HK-2 (cell line): ENCODE data around the gene NKAIN2.
"Not testable (repeated sequence)": the region's sequence is repeated elsewhere in the genome, so short reads cannot be mapped to it uniquely, and the experiment has no call there.

Experiments
- DNase-seq: peaks from one replicate; pipeline ENCODE4 v3.0.0-alpha.2; 2018; ENCODE audit not compliant: unreplicated experiment

Gene NKAIN2

DNA sequence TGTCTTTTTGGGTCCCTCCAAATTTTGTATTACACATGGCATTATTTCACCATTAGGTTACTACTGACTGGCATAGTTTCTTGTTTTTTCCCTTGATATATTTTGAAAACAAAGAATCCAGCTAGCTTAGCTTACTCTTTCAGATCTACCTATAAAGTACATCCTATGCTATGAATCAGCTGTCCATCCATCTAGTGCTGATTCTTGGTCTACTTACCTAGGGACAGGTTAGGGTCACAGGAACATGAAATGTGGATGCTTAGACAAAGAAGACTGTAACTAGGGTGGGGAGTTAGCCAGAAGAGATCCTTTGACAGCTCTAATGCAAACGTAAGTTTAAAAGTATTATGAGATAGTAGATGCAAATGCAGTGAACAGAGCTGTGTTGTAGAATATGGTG, 91.7 kb downstream of the NKAIN2 start:
- DNase-seq, result no peak

DNA sequence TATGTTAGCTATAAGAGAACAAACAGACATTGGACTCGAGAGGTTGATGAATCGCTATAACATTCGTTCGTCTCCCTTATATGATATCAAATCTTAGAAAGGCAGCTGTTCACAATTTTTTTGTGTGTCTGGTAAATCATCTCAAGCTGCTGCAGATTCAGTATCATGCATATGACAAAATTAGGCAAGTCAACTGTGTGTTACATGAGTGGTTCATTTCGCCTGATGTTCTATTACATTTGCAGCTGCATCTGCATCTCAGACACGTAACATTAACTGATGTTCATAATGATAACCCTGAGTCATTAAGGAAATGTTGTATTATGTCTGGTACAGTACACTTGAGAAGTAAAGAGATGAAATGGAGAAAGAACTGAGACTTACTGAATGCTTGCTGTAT, 92.1 kb downstream of the NKAIN2 start:
- DNase-seq, result no peak

DNA sequence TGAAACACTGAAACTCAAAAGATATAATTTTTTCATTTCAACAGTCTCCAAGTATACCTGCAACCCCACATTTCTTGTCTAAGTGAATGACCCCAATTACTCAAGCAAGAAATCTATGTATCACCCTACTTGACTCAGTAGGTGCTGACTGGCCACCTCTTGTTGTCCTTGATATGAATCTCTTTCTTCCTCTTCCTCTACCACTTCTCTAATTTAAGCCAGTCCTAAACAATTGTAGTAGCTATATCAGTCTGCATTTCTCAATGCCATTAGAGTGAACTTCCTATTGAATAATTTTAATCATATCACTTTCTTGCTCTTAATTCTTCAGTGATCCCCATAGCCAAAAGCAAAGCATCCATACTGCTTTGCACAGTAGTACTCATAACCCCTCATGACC, 93.2 kb downstream of the NKAIN2 start:
- DNase-seq, result no peak

DNA sequence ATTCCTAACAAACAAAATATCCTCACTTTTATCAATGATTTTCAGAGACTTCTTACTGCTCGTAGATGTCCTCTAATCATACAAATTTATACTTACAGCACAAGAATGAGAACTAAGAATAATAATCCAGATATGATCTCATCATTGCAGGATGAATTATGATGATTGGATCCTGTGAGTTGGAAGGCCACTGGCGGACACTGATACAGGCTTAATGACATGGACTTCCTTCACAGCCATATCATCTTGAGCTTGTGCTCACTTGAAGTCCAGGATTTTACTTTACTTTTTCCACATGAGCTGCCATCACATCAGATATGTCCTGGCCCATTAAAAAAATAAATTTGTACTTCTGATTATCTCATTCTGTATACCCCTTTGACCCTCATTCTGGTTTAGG, 94.3 kb downstream of the NKAIN2 start:
- DNase-seq, result no peak

DNA sequence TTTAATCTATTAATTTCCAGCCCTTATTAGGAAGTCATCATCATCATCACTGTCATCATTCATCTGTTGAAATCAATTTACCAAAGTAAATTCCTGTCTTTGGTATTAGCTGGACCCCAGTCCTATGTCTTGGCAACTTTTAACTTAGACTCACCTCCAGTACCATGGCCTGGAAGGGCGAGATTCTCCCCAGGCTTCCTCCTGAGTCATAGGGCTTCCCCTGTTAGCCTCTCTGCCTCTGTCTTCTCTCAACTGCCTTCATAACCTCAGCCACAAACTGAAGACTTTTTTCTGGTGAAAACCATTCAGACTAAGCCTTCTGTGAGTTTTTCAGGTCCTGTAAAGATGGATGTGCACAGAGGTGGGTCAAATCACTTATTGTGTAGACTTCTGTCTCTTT, 95.0 kb downstream of the NKAIN2 start:
- DNase-seq, result no peak

DNA sequence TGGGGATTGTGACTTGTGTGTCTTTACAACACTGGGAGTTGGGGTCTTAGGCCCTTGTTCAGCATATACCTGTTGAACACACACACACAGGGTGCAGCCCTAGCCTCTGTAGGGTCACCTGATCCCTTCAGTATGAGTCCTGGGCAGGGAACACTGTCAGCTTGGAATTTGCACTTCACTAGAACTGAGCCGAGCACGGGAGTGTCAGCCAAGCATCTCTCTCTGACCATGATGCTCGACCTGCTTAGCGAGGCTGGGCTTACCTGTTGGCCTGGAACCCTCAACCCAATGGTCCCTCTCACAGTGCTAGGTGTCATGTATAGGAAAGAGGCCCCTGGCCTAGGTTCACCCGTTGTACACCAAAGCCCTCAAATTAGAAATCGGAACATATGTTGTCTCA, 96.1 kb downstream of the NKAIN2 start:
- DNase-seq, result no peak

DNA sequence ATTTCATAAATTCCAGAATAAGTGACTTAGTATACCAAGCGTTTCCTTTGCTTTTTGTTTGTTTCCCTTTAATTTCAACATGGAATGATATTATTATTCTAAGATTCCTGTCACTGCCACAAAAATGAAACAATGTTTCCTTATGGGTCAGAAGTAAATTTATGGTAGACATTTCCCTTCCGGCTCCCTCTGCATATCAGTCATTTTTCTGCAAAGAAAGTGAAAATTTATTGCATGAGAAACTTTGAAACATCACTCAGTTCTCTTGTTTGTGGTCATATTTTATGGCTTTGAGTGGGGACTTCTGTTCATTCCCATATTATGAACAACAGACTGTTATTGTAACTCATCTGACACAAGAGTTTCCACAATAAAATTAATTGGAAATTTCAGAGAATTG, 97.8 kb downstream of the NKAIN2 start:
- no peak for DNase-seq

DNA sequence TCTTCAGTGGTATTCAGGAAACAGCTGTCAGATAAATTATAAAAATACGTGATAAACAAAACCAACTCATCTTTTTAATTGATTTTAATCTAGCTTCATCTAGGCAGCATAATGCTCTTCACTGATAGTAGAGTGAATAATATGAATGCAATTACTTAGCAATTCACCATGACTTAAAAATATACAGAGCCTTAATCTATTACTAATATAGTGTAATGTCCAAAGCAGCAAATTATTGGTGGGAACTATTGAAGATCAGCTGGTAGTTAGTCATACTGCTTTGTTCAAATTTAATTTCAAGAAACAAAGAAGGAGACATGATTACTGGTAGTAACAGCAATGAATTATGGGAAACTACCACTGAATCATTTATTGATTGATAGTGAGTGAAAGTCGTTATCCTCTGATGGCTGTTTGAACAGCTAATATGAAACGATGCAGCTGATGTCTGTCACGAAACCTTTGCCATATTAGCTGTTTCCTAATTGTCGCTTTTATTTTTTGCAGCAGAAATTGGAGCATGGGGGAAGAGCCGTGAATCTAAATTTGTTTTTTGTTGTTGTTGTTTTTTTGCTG, 99.2 kb downstream of the NKAIN2 start:
- no peak for DNase-seq

DNA sequence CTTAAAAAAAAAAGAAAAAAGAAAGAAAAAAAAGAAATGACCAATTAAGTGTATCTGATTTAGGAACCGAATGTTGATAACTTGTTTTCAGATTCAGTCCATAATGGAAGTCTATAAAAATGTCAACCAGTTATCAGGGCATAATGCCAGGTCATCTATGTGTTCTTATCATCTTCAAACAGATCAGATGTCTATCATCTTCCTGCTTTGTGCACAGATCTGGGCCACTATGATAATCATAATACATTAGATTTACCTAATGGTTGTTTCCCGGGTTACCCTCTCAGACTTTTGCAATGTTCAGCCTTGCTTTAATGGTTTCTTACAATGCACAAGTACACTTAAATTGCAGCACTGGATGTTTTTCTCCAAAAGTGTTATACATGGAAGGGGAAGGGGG, 100.6 kb downstream of the NKAIN2 start:
- DNase-seq, result no peak

DNA sequence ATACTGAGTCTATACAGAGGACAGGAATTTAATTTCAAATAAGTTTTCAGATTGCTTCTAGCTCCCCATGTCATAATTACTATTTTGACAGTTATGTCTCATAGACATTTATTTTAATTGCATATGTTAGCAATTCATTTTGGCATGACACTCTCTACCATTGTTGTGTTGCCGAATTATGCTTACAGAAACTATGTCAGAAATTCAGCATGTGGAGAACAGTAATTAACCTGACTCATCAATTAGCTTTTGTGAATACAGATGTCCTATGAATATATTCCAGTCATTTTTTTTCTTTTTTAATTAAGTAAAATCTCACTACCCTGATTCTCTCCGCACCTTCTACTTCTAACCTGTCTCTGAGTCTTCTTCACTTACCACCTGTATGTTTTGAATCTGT, 105.1 kb downstream of the NKAIN2 start:
- DNase-seq, result no peak

DNA sequence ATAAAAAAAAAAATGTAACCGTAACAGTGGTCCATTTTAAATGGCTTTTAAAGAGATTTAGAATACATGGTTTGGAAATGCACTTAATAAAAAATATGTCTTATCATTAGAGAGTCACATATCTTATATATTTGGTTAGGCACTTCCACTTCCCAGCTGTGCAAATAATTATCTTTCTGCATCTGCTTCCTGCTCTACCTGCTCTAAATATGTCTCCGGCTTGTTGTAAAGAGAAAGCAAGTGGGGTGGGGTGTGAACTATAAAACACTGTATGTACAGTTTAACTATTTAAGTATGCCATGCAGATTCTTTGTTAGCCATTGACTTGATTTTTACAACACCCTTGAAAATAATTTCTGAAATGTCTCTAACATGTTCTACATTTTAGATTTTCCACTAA, 106.3 kb downstream of the NKAIN2 start:
- DNase-seq, result no peak

DNA sequence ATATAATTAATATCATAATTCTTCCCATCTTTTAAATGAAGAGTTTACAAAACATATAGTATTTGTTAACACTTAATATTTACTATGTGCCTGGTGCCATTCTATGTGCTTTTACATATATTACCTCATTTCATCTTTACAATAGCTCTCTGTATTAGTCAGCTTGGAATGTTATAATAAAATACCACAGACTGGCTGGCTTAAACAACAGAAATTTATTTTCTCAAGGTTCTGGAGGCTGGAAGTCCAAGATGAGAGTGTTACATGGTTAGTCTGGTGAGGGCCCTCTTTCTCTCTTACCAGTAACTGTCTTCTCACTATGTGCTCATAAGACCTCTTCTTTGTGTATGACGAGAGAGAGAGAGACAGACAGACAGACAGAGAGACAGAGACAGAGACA, 110.2 kb downstream of the NKAIN2 start:
- DNase-seq, result no peak

DNA sequence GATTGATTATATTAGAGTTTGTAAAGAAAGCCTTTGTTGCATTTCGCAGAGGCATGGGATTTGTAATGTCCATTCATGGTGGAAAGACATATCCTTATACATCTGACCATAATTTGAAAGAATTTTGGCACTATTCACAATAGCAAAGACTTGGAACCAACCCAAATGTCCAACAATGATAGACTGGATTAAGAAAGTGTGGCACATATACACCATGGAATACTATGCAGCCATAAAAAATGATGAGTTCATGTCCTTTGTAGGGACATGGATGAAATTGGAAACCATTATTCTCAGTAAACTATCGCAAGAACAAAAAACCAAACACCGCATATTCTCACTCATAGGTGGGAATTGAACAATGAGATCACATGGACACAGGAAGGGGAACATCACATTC, 119.7 kb downstream of the NKAIN2 start:
- DNase-seq, result not testable (repeated sequence)

DNA sequence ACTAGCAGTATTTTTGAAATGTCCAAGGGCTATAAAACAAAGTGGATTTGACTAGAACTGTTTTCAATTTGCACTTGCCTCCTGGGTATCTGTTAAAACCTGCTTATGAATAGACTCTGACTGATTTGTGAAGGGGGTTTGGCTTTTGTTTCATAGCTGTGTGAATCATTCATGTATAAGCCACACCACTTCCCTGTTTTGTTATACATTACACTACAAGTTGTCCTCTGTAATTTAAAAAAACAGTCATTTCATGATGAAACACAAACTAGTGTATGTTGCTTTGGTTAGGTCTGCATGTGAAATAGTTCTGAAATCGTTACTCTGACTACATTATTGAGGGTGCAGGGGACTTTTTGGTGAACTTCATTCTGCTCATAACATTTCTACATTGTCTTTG, 121.7 kb downstream of the NKAIN2 start:
- DNase-seq, result no peak

DNA sequence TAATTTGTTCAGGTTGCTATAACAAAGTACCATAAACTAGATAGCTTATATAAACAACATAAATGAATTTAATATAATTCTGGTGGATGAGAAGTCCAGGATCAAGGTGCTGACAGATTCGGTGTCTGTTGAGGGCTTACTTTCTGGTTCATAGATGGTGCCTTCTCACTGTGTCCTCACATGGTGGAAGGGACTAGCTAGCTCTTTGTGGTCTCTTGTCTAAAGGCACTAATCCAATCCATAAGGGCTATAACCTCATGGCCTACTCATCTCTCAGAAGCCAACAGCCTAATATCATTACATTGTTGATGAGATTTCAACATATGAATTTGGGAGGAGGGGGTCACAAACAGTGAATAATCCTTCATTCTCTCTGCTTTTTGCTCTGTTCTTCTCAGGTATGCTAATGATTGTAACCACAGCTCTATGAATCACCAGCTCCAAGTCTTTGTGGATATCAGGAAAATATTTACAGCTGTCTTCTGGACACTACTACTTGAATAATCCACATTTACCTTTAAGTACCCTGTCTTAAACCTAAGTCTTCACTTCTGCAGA, 122.3 kb downstream of the NKAIN2 start:
- DNase-seq, result no peak

DNA sequence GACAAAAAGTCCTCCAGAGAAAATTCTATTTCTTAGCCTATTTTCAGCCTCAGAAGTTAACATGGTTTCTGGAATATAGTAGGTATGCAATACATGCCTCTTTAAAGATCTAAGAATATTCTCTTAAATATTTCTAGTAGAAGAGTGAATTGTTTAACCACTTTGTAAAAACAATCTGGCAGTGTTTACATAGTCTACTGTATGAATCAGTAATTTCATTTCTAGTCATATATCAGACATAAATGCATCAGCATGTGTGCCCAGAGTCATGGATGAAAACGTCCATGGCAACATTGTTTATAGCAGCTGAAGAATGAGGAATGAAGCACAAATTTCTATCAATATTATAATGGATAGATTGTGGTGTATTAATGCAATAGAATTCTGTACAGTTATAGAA, 124.9 kb downstream of the NKAIN2 start:
- no peak for DNase-seq

DNA sequence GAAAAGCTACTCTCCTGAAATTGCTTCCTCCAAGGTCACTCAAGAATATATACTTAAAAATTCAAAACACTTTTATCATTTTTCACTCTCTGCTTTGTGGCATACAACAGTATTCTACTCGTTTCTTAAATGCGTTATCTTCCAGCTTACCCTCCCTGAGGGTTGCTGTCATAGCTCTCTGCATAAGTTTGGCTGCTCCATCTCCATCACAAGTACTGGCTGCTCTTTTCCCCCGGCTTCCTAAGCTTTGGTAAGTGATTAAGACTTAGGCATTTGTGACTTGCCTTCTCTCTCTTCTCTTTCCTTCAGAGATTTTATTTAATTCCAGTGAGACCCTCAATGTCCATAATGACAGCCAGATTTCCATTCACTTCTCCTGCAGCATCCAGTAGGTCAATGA, 128.3 kb downstream of the NKAIN2 start:
- no peak for DNase-seq

DNA sequence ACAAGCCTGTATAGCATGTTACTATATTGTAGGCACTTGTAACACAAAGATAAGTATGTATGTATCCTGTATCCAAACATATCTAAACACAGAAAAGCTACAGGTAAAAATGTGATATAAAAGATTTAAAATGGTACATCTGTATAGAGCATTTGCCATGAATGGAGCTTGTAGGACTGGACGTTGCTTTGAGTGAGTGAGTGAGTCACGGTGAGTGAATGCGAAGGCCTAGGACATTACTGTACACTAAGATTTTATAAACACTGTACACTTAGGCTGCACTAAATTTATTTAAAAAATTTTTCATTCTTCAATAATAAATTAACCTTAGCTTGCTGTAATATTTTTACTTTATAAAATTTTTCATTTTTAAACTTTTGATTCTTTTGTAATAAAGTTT, 136.9 kb downstream of the NKAIN2 start:
- no peak for DNase-seq

DNA sequence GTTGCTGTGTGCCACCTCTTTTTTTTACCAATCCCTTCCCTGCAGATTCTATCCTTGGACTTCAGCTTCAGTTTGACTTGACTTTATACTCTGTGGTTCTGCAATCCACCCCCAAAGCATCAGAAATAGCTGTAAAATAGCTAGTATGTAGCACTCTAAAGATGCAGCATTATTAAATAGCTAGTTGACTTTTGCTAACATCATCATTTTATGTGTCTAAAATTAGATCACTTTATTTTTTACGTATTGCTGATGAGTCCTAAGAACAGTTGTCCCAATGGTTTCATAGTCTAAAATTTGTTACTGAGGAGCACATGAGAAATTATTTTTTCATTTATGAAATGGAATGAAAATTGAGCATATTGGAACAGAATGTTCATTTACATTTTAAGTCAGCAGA, 138.2 kb downstream of the NKAIN2 start:
- no peak for DNase-seq

DNA sequence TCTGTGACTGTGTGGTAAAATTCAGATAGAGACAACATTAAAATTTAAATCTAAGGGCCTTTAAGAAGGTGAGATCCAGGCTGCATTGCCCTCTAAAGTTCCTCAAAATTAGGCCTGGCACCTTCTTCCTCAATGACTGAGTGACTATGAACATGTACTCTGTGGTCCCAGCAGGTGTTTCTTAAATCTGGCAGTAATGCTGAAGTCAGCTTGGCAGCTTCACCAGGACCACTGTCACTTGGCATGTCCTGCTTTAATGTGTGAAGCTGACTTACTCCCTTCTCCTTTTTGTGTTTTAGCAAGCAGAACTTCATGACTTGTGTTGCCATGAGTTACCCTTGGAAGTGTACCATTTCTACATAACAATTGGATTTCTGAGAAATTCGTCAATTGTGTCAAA, 141.7 kb downstream of the NKAIN2 start:
- DNase-seq, result no peak

DNA sequence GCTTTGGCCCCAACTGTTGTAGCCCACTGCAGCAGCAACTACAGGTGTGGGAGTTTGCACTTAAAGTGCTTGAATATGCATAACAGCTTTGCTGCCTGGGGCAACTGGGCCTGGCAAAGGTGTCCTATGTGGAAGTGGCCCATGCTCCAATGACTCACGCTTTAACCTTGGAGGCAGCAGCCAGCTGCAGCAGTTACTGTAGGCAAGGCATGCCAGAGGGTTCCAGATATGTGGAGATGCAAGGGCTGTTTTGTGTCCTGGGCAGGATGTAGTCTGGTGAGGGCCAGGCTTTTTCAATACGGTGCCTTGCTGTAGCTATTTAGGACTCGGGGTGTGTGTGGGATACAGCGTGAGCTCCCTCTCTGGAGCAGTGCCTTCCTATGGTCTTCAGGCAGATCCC, 150.3 kb downstream of the NKAIN2 start:
- DNase-seq, result no peak

DNA sequence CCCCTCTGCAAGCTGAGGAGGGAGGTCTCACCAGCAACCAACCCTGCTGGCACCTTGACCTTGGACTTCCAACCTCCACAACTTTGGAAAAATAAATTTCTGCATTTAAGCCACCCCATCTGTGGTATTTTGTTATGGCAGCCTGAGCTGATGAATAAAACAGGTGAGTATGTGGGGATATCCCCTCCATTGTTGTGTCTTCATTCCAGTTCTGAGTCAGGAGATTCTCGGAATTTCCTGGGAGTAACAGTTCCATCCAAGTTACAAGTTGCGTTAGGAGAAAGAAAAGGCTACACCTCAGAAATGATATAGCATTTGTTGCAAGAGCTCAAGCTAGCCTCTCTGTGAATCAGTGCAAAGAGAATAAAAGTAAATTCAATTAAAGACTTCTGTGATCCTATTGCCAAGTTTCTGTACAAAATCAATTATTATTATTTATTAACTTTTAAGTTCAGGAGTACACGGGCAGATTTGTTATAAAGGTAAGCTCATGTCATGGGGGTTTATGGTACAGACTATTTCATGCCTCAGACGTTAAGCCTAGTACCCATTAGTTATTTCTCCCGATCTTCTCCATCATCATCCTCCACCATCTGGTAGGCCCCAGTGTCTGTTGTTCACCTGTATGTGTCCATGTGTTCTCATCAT, 153.0 kb downstream of the NKAIN2 start:
- no peak for DNase-seq

DNA sequence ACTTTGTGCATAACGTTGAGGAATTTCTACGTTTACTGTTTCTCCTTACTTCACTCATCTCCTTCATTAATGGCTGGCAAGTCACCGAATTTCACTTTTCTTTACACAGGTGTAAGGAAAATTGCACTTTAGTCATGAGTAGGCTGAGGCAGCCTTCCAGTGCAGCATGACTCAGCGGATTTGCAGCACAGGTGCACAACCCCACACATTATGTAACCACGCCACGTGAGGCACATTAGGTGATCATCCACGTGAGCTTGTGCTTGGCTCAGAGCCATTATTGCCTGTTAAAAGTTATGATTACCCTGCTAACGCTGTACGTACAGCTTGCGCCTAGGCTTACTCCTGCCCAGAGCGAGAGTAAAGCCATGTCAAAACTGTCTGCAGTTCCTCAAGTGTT, 158.8 kb downstream of the NKAIN2 start:
- DNase-seq, result no peak

DNA sequence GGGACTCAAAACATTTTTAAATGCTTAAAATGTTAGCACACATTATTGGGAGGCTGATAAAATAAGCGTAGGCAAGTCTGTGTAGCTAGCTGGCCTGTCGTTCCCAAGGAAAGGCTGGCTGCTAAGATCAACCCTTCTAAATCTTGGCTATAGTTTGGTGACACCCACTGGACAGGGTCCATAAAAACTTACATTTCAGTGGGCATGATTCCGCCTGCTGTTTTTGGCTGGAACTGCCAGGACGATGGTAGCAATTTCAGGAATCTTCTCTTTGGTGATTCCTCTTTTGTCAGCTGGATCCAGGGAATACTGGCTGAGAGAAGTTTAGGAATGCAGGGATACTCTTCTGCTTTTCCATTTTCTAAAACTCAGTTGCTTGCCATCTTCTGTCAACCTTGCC, 162.2 kb downstream of the NKAIN2 start:
- DNase-seq, result peak; percentile 13
